Pancreas (tissue), 10 donors: Measurements from ENCODE around the gene ZG16. TPM values are rescaled to one million over a fixed set of nuclear protein-coding genes. Genes with fewer than 3 reads are reported as not detected.
"Not testable (repeated sequence)": the region's sequence is repeated elsewhere in the genome, so short reads cannot be mapped to it uniquely, and the experiment has no call there.

Experiments used
- ATAC-seq, 4 donors: fragments of 200-7000 bp; cut with Tn5 transposase; one replicate each; pipeline versions ENCODE4 v1.8.0 to v1.9.1; 2020; ENCODE audit warnings: mild to moderate bottlenecking in 4 of 4, moderate library complexity in 4 of 4
- DNase-seq, 6 donors: peaks; one replicate each; pipeline ENCODE4 v3.0.0-alpha.2; 2020
- FAIRE-seq: peaks from 2 replicates; lab custom pipeline; 2012; peaks lifted over from hg19 to GRCh38; lab: Jason Lieb, UNC
- H3K27ac ChIP-seq, 4 donors: fragments of 200-600 bp; sonication (generic); 1 replicate in 3 of 4; 2 replicates in 1 of 4; pipeline versions ENCODE4 v1.5.0 to v1.8.0; 2020
- H3K27me3 ChIP-seq, 4 donors: fragments of 200-600 bp; one replicate each; pipeline ENCODE4 v1.8.0; 2021
- H3K36me3 ChIP-seq, 3 donors: fragments of 200-600 bp; sonication (generic) in 1 of 3; one replicate each; pipeline versions ENCODE4 v1.5.0 to v1.8.0; 2020 to 2021
- H3K4me1 ChIP-seq, 3 donors: fragments of 200-600 bp; one replicate each; pipeline ENCODE4 v1.8.0; 2021
- H3K4me3 ChIP-seq, 4 donors: fragments of 200-600 bp; sonication (generic) in 2 of 4; one replicate each; pipeline versions ENCODE4 v1.5.0 to v1.8.0; 2020 to 2021
- H3K9me3 ChIP-seq, 4 donors: fragments of 200-600 bp; one replicate each; pipeline ENCODE4 v1.8.0; 2021
- WGBS, 2 donors: extraction: QIAGEN DNeasy Blood & Tissue Kit; methylation state at CpG; one replicate each; pipeline ENCODE4 v1.1.7; 2013; 5-methylcytosine and 5-hydroxymethylcytosine counted together
- intact Hi-C, 3 donors: fragments of 100-400 bp; cut with DNase I; formaldehyde crosslinking; loops; one replicate each; pipeline versions ENCODE4 v1.11.1 to v1.14.2; 2022
- polyA plus RNA-seq, 2 donors: library from polyadenylated mRNA; stranded (reverse); fragments of 200-250 nt; gene quantifications; one replicate each; pipeline ENCODE4 v1.2.3, GENCODE V29; 2013
- total RNA-seq, 6 donors: library from RNA; stranded (reverse); fragmentation: NEBNext Ultra II Directional in 4 of 6; extraction: Animal tissue kit (Norgen Biotek cat#: 25700) in 4 of 6; gene quantifications; one replicate each; pipeline versions ENCODE4 v1.2.1 to v1.2.4, GENCODE V29; 2021 to 2023
- TF ChIP-seq, protein P1 (sequence below), 4 donors: fragments of 200-600 bp; sonication (generic) in 3 of 4; IDR thresholded peaks; one replicate each; pipeline versions ENCODE4 v1.5.0 to v1.8.0; 2021; ENCODE audit warnings: antibody characterized with exemption in 4 of 4
- donor health status: healthy with polysubstance abuse.
- donor health status: DM: no; HTN: no; CAD: no; lungs with moderate emphysema.
- donor health status: DM: no; HTN: no; CAD: no.
- donor health status: control.
- donor health status: control.
- donor health status: Bipolar disorder and iron deficiency.
- donor health status: DM: yes; HTN: yes; CAD: no.
- donor health status: DM: no; HTN: no; CAD: no.
- donor health status: DM: no; HTN: no; CAD: no.
- donor health status: DM: yes; HTN: yes; CAD: no.

ZG16 gene
- total and polyA plus RNA-seq, 8 donors: 0.06 to 3.1 (median 1.1) TPM

GRCh38 chr16:29736112-29736511, 41.9 kb upstream of the ZG16 start:
- WGBS, 2 donors: 48 to 61% methylated on average over 5 of the region's 5 CpGs
- Histone ChIP-seq H3K4me1 (no peaks in the 10 kb centered on the region), H3K36me3 (no peaks in the 10 kb centered on the region), H3K27ac (no peak overlapping the region), H3K27me3 (no peaks in the 10 kb centered on the region), H3K9me3 (no peaks in the 10 kb centered on the region), H3K4me3 (no peak overlapping the region)
- no peak for ATAC-seq
- intact Hi-C loops: no loop called here
- DNase-seq: no peak
- TF ChIP-seq, protein P1, sequence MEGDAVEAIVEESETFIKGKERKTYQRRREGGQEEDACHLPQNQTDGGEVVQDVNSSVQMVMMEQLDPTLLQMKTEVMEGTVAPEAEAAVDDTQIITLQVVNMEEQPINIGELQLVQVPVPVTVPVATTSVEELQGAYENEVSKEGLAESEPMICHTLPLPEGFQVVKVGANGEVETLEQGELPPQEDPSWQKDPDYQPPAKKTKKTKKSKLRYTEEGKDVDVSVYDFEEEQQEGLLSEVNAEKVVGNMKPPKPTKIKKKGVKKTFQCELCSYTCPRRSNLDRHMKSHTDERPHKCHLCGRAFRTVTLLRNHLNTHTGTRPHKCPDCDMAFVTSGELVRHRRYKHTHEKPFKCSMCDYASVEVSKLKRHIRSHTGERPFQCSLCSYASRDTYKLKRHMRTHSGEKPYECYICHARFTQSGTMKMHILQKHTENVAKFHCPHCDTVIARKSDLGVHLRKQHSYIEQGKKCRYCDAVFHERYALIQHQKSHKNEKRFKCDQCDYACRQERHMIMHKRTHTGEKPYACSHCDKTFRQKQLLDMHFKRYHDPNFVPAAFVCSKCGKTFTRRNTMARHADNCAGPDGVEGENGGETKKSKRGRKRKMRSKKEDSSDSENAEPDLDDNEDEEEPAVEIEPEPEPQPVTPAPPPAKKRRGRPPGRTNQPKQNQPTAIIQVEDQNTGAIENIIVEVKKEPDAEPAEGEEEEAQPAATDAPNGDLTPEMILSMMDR (IDR thresholded peaks at IDR 0.05): no peak
- FAIRE-seq: no peak

- DNase-seq (no peak), FAIRE-seq (no peak), ATAC-seq (no peak)
- Histone ChIP-seq H3K36me3 (no peaks in the 10 kb centered on the region), H3K27ac (no peak overlapping the region), H3K9me3 (no peaks in the 10 kb centered on the region), H3K4me1 (no peaks in the 10 kb centered on the region), H3K4me3 (no peak overlapping the region), H3K27me3 (no peaks in the 10 kb centered on the region)
- 82 to 89% methylated on average over 6 of the region's 6 CpGs for WGBS, 2 donors
- TF ChIP-seq, protein P1 (IDR thresholded peaks at IDR 0.05): no peak
- intact Hi-C loops: no loop called here
These were observed 41.3 kb upstream of the ZG16 start for GRCh38 chr16:29736764-29737163.

DNA sequence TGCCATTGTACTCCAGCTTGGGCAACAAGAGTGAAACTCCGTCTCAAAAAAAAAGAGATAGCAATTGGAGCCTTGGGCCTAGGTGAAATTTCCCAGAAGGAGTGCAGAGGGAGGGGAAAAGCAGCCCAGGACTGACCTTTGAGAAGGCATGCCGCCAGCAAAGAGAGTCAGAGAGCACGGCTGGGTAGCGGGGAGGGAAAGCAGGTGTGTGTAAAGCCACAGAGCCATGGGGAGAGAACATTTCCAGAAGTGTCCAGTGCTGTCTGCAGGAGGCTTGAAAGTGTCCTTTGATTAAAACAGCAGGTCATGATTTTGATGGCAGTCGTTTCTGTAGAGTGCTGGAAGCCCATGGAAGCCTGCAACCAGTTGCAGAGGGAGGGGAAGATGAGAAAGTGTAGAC, 40.3 kb upstream of the ZG16 start:
- DNase-seq (peak in 3 of 6 donors; percentile 29 to 39 (median 34)), FAIRE-seq (no peak), ATAC-seq (peak in 2 of 4 donors; percentile 35 to 50)
- Histone ChIP-seq H3K36me3 (no peaks in the 10 kb centered on the region), H3K27ac (no peak overlapping the region), H3K9me3 (no peaks in the 10 kb centered on the region), H3K4me3 (no peak overlapping the region), H3K4me1 (no peaks in the 10 kb centered on the region), H3K27me3 (no peaks in the 10 kb centered on the region)
- intact Hi-C loops: no loop called here
- WGBS, 2 donors: 55 to 62% methylated on average over 5 of the region's 5 CpGs
- TF ChIP-seq, protein P1 (IDR thresholded peaks at IDR 0.05): no peak

GRCh38 chr16:29738514-29738913, 39.5 kb upstream of the ZG16 start:
- 76 to 81% methylated on average over 2 of the region's 2 CpGs for WGBS, 2 donors
- no peak overlapping the region for H3K27ac ChIP-seq
- intact Hi-C loops: no loop called here
- no peaks in the 10 kb centered on the region for H3K27me3 ChIP-seq
- no peak for FAIRE-seq
- H3K4me3 ChIP-seq: no peak overlapping the region
- no peaks in the 10 kb centered on the region for H3K4me1 ChIP-seq
- DNase-seq: no peak
- no peaks in the 10 kb centered on the region for H3K9me3 ChIP-seq
- H3K36me3 ChIP-seq: no peaks in the 10 kb centered on the region
- TF ChIP-seq, protein P1 (IDR thresholded peaks at IDR 0.05): no peak
- peak in 1 of 4 donors; percentile 12 for ATAC-seq

GRCh38 chr16:29739927-29740629, 38.0 kb upstream of the ZG16 start:
- H3K9me3 ChIP-seq, DNase-seq, intact Hi-C loops, H3K4me3 ChIP-seq, ATAC-seq, H3K36me3 ChIP-seq, FAIRE-seq, H3K27ac ChIP-seq, H3K4me1 ChIP-seq, H3K27me3 ChIP-seq: not testable (repeated sequence)
- 71 to 77% methylated on average over 6 of the region's 6 CpGs for WGBS, 2 donors

GRCh38 chr16:29740630-29741015, 37.4 kb upstream of the ZG16 start:
- WGBS, 2 donors: 74 to 83% methylated on average over 11 of the region's 11 CpGs
- H3K4me3 ChIP-seq, H3K36me3 ChIP-seq, intact Hi-C loops, H3K9me3 ChIP-seq, DNase-seq, H3K27me3 ChIP-seq, ATAC-seq, H3K27ac ChIP-seq, FAIRE-seq, H3K4me1 ChIP-seq: not testable (repeated sequence)
